HG03520 (cell line): Measurements from ENCODE around the gene SLC16A6.
"Not testable (repeated sequence)": the region's sequence is repeated elsewhere in the genome, so short reads cannot be mapped to it uniquely, and the experiment has no call there.

Experiments used
- ATAC-seq: cut with Tn5 transposase; IDR thresholded peaks from one replicate; pipeline ENCODE4 v1.9.1; 2021; ENCODE audit warnings: mild to moderate bottlenecking, moderate library complexity; ENCODE audit not compliant: unreplicated experiment

SLC16A6 gene

DNA sequence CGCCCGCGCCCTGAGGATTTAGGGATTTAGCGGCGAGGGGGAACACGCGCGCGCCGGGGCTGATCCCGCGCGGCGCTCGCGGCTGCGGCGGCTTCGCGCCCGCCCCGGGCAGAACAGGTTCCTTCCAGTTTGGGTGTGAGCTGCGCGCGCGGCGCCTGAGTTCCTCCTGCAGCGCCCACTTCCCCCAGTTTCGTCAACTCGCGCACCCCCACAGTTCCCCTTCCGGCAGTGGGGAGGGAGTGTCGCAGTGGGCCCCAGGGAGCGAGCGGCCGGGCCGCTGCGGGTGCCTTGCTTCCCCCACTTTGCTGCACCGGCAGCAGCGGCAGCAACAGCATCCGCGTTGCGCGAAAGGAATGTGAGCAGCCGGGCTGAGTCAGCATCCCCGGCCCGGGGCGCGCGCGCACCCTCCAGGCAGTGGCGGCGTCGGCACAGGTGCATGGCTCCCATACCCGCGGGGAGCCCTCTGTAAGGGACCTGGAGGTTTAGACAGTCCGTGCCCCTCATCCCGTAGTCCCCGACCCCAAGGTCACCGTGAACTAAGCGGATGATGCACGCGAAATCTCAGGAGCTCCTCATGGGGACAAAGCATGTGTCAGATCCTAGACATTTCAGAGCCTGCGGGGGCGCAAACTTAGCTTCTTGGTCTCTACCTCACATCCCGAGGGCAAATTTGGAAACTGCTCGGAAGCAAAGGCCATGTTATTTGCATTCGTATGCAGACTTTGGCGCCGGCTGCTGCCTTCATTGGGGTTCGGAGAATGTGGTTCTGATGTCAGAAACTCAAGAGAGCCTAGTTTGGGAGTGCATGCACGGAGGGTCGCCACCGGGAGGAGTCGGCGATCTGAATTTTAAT, 1.1 kb upstream of the SLC16A6 start:
- peak; percentile 57 for ATAC-seq

DNA sequence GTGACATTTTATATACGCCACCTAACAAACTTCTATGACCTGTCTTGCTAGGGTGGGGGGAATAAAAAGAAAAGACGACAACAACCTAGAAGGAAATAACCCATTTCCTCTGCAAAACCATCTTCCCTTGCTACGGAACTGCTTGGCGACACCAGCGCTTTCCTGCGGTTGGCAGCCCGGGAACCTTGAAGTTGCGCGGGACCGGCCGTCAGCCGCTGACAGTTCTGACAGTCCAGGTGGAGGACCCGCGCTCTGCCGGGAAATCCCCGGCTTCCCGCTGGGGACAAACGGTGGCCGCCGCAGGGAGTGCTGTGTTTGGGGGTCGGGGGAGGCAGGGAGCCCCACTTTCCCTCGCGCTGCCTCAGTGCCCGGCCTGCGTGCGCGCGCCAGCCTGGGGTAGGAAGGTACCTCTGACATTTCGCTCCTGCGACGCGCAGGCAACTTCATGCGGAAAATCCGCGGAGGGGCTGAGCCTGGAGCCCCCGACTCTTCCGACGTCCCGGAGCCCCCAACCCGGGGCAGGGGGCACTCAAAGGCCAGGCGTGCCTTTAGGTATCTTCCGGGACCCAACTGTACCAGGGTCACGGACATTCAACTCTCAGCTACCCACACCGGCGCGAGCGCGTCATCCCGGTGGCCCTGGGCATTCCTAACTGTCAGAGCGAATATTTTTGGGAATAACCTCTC, 516 bp downstream of the SLC16A6 start:
- ATAC-seq: no peak

DNA sequence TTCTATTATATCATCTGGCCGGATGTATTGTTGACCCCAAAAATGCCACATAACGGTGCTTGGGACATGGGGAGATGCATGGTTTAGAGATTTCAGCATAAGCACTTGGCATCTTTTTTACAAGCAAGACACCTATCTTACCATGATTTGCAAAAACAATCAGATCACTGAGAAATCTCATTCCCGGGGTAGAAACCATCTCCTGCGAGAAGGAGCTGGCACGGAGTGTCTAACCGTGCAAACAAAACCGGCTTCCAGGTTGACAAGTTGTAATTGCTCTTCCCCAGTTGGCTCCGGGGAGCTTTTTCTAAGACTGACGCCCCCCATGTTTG, 1.0 kb downstream of the SLC16A6 start:
- ATAC-seq: no peak

DNA sequence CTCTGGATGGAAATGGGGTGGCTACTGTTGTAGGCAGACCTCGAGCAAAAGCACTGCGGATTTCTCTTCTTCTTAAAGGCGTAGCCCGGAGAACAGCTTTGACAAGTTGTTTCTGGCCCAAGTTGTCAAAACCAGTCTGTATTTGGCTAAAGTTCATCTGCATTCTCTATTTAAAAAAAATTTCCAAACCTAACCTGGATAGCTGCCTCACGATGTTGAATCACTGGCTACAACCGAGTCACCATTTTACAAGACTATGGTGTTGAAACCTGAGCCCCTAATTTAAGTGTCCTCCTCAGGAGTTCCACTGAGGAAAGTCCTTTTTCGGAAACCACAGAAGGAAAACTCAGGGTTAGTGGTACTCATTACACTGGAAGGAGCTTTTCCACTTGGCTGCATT, 1.5 kb downstream of the SLC16A6 start:
- ATAC-seq: no peak

DNA sequence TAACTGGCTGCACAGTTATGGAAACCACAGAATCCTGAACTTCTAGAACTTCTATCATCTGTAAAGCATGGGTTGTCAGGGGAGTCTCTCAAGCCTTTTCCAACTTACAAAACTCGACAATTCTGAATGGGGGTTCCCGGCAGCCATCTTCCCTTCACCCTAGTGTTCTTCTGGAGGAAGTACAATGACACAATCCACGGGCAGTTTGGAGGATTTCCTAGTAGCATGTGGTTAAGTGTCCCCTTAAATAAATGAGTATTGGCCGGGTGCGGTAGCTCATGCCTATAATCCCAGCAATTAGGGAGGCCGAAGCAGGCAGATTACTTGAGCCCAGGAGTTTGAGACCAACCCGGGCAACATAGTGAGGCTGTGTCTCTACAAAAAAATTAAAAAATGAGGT, 2.1 kb downstream of the SLC16A6 start:
- no peak for ATAC-seq

DNA sequence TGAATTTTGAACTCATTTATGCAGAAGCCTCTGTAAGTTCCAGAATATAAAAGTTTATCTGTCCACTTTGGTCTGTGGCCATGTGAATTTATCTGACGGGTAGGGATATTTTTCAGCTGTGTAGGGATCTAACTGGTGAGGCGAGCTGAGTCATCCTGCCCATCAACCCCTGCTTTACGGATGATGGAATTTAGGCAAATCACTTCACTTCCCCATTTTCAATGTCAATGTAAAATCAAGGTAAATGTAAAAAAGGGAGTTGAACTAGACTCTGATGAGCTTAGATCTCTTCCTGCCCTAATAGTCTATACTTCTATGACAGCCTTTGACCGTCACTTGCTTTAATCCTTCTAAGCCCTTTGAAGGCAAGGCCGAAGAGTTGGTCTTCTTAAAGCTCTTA, 2.6 kb downstream of the SLC16A6 start:
- no peak for ATAC-seq

DNA sequence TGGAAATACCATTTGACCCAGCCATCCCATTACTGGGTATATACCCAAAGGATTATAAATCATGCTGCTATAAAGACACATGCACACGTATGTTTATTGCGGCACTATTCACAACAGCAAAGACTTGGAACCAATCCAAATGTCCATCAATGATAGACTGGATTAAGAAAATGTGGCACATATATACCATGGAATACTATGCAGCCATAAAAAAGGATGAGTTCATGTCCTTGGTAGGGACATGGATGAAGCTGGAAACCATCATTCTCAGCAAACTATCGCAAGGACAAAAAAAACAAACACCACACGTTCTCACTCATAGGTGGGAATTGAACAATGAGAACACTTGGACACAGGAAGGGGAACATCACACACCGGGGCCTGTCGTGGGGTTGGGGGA, 9.0 kb downstream of the SLC16A6 start:
- ATAC-seq: not testable (repeated sequence)

DNA sequence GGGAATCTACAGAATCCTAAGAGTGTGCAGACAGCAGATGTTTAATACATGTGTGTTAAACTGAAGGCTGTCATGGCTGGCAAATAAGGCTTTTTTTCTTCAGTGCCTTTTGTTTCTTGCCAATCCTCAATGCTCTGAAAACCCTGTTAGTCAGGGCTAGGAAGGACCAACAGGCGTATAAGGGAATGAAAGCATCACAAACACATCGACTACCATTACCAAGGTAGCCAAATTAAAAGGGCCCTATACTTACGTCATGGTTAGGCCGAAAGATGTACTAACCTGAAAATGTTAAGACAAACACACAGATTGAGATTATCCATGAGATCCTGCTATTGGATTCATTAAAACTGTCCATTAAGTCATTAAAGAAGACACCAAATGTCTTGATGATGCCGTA, 13.1 kb downstream of the SLC16A6 start:
- no peak for ATAC-seq

DNA sequence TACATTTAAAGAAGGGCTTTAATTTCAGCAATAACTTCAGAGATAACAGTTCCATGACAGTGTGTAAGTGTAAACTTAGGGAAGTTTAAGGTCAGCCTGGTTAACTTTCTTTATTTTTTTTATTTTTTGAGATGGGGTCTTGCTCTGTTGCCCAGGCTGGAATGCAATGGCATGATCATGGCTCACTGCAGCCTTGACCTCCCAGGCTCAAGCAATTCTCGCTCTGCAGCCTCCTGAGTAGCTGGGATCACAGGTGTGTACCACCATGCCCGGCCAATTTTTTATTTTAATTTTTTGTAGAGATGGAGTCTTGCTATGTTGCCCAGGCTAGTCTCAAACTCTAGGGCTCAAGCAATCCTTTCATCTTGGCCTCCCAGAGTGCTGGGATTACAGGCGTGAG, 14.6 kb downstream of the SLC16A6 start:
- not testable (repeated sequence) for ATAC-seq

DNA sequence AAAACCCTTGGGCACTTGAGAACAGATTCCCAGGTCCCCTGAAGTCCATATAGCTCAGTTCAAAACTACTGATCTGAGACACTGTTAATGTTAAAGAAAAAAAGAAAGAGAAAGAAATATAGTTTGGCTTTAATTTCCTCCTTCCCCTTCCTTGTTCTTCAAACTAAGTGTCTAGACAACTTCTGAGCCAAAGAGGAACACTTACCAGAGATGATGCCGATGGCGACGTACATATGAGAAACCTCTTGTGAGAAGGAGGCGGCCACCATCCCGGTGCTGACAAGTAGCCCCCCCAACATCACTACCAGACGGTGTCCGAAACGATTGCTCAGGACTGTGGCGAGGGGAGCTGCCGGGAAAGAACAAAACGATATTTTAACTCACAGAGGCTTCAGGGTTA, 17.2 kb downstream of the SLC16A6 start:
- ATAC-seq: no peak

DNA sequence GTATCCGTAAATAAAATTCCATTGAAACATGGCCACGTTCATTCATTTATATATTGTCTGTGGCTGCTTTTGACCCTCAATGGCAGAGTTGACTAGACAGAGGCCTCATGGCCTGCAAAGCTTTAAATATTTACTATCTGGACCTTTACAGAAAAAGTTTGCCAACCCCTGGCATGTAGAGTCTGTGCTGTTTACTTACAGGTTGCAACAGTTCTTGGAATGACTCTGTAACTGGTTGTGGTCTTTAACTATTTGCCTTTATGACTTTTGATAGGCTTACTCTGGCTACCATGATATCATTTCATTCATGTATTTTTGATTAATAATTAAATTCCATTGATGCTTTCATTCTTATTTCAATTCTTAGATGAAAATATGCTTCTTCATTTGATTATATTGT, 25.1 kb downstream of the SLC16A6 start:
- ATAC-seq: not testable (repeated sequence)

DNA sequence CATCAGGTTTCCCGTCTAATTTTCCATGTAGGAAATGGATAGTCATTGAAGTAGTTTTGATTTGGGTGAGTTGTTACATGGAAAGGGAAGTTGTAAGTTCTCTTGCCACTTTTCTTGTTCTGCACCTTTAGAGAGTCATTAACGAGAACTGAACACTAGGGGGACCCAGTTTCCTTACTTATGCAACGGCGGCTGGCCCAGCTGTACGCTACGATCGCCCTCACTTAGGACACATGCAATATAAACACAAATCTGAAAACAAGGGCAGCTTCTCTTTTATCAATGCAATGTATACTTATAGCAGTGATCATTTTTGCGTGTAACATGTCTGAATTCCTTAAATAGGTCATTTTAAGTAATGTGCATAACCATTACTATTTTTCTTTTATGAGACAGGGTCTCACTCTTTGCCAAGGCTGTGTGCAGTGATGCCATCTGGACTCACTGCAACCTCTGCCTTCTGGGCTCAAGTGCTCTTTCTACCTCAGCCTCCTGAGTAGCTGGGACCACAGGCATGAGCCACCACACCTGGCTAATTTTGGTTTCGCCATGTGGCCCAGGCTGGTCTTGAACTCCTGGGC, 27.7 kb downstream of the SLC16A6 start:
- ATAC-seq: not testable (repeated sequence)

DNA sequence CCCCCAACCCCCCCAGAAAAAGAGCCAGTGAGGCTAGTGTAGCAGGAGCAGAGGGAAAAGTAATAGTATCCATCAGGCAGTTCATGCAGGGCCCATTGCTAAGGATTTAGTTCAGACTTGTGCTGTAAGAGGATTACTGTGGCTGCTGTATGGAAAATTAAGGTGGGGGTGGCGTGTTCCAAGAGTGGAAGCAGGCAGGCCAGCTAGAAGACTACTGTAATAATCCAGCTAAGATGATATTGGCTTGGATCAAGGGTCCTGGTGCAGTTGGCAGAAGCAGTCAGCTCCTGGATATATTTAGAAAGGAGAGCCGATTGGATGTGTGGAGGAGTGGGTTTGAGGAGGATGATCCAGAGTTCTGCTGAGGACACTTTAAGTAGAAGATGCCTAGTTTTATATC, 28.5 kb downstream of the SLC16A6 start:
- not testable (repeated sequence) for ATAC-seq

DNA sequence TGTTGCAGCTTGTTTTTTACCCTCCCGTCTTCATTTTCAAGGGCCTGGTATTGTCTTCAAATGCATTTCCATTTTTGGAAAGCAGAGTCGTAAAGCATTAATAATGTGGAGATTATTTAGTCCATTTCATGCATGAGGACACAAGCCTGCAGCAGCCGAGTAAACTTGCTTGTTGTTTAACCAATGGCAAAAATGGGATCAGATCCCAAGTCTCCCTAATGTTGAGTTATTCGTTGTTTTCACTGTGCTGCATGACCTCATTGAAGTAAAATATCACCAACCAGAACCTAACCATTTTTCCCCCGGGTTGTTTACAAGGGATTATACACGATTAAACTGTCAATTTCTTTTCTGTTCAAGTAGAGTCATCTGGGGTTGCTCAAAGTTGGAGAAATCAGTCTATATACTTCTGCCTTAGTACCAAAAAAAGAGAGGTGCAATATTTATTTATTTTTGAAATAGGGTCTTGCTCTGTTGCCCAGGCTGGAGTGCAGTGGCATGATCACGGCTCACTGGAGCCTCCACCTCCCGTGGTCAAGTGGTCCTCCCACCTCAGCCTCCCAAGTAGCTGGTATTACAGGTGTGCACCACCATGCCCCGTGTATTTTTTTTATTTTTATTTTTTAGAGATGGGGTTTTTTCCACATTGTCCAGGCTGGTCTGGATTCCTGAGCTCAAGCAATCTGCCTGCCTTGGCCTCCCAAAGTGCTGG, 30.7 kb downstream of the SLC16A6 start:
- ATAC-seq: no peak

DNA sequence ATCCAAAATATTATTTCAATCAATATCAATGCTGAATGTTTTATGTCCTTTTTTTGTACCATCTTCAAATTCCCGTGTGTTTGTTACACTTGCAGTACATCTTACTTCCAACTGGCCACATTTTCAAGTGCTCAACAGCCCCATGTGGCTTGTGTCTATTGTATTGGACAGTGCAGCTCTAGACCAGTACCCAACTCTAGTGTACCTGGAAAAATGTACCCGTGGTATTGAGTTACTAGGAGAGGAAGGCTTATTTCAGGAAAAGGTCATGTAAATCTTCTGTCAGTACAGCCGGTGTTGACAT, 31.3 kb downstream of the SLC16A6 start:
- not testable (repeated sequence) for ATAC-seq

DNA sequence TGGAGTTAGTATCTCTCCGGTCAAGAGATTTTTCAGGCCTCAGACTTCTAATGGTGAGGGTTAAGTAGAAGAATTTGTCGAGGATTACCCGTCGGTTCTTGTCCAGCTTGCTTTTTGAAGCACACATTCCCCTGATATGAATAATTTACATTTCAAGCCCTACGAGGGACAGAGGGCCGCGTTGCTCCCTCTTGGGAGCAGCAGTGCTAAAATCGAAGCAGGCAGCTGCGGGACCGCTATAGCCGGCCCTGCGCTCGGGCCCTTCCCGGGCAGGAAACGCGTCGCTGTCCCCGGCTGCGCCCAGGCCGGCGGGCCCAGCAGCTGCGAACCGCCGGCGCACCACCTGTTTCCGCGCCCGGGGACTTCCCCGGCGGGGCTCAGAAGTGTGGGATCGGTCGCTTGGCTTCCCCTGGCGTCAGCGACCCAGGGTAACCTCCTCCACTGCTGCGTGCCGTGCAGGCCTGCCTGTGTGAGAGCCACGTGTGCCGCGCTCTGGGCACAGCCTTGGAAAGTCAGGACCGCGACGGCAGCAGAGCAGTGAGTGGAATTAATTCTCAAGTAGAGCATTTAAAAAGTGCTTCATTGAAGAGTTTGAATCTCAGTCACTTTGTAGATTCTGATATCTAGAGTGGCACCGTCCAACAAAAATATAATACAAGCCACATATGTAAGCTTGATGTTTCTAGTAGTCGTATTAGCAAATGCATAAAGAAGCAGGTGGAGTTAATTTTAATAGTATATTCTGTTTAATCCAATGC, 31.9 kb downstream of the SLC16A6 start:
- peak; percentile 80 for ATAC-seq

DNA sequence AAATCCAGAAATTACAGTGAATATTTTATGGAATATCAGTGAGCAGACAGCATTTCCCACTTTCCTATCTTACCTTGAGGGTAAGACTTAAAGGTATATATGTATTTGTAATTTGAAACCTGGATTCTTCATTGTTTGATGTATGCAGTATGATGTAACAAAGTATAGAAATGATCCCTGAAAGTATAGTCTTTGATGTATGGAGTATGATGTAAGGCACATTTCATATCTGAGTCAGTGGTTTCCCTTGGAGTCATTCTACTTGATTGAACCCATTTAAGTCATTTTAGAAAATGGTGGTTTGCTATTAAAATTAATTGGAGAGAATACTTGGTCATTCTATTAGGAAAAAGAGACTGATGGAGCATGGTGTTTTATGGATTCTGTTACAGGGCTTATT, 33.0 kb downstream of the SLC16A6 start:
- no peak for ATAC-seq

DNA sequence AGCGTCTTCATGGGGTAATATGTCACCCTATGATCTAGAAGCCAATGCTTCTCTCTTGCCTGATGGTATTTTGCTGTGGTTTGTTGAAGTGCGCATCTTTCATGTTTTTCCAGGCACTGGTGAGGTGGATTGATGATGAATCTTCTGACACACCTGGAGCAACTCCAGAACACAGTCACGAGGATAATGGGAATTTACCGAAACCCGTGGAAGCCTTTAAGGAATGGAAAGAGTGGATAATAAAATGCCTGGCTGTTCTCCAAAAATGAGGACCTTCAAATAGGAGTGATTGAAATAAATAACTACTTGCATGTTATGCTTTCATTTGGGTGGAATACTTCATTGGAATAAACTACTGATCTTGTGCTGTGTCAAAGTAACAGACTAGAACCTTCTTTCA, 34.2 kb downstream of the SLC16A6 start:
- not testable (repeated sequence) for ATAC-seq

DNA sequence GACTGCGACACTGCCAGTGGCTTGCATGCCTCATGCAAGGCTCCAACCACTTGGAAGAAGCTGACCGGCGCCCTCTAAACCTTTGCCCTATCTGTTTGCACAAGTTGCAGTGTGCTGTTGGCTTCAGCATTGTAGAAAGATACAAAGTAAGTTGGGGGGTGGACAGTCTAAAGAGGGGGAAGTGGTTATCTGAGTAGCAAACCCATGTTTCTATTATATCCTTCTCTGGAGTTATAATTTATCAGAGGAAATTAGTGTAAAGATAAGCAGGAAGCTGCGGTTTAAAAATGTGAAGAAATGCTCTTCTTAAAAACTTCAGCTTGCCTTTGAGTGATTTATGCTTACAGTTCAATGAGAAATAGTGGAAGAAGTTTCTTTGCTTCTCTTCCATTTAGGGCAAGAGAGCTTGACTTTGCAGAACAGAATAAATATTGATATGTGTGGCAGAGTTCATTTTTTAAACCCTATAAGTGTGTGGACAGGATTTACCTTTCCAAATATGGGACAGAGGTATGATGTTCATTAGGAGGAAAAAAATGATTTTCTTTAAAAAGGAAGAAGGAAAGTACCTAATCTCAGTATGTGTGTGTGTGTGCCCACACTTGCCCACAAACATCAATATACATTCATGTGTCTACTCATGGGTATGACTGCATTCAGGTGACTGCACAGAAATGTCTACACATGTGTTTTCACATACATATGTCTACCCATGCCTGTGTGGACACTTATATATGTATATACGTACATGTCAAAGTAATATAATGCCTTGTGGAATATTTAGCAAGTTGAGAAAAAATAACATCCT, 35.0 kb downstream of the SLC16A6 start:
- no peak for ATAC-seq

DNA sequence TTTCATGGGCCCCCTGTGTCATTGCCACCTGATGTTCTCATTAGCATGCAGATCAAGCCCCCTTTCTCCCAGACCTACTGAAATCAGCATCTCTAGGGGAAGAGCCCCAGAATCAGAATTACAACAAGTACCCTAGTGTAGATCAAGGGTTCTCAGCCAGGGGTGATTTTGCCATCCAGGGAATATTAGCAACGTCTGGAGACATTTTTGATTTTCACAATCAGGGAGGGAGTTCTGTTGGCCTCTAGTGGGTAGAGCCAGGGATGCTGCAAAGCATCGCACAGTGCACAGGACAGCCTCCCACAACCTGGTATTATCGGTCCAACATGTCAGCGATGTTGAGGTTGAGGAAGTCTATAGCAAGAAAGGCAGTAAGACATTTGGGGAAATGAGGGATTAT, 35.8 kb downstream of the SLC16A6 start:
- no peak for ATAC-seq
